ENCODE data around the gene MAP3K14. TPM values are rescaled to one million over a fixed set of nuclear protein-coding genes. Genes with fewer than 3 reads are reported as not detected.

MAP3K14 gene
- total and polyA plus RNA-seq, 2 of the 4 experiments (the other 2 are of a cell fraction): 4.1 to 21.7 TPM

DNA sequence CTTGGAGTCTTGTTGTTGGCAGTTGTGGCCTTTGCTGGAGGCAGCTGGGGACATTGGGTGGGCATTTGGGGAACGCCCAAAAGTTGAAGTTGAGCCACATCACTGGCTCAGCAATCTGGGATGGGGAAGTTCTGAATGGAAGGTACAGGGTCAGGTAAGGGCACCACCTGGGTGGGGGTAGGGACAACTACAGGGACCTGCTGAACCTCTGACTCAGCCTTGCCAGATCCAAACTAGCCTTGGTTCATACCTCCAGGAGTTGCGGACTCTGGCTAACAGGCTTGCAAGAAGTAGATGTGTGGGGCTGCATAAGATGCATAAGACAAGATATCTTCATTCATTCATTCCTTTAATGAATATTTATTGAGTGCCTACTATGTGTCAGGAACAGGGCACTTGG, 79.1 kb downstream of the MAP3K14 start:
- ATAC-seq (ENCODE audit: low read depth) (no peak), DNase-seq (no peak)
- Histone ChIP-seq H3K56ac (ENCODE audit: extremely low read depth, insufficient read depth, low read length) (no peak overlapping the region), H2BK120ac (ENCODE audit: low read depth, low read length) (no peak overlapping the region), H4K20me1 (ENCODE audit: insufficient read depth, low read length) (no peaks in the 10 kb centered on the region), H4K91ac (ENCODE audit: insufficient read depth, low read depth, low read length) (no peak overlapping the region), H2AK5ac (ENCODE audit: low read depth, low read length) (no peak overlapping the region), H2AK9ac (replicated peaks; ENCODE audit: low read depth, low read length, poor library complexity) (no peak overlapping the region), H3K4me3 (ENCODE audit: insufficient read depth, low read depth, low read length) (no peak overlapping the region), H4K5ac (ENCODE audit: low read depth, low read length) (no peak overlapping the region), H2BK5ac (ENCODE audit: low read depth, low read length, poor library complexity, severe bottlenecking) (no peak overlapping the region), H3K23ac (ENCODE audit: low read depth, low read length) (no peak overlapping the region), H3K9ac (ENCODE audit: low read depth, low read length) (no peak overlapping the region), H3K18ac (ENCODE audit: low read depth, low read length) (no peak overlapping the region), H3K14ac (replicated peaks; ENCODE audit: low read depth, low read length) (no peak overlapping the region), H3K4me2 (ENCODE audit: low read depth, low read length) (no peak overlapping the region), H3K36me3 (ENCODE audit: control insufficient read depth, insufficient read depth, low read length) (peaks cover 6% of the 10 kb centered on the region; the same call in 1 of the 2 replicates), H2AFZ (replicated peaks; ENCODE audit: low read length, poor library complexity) (no peak overlapping the region), H3K9me3 (ENCODE audit: control insufficient read depth, insufficient read depth, low read length) (no peaks in the 10 kb centered on the region), H3K9me1 (ENCODE audit: insufficient read depth, low read length) (no peaks in the 10 kb centered on the region), H3K4ac (ENCODE audit: low read depth, low read length) (no peak overlapping the region), H3K27ac (ENCODE audit: insufficient read depth, low read length) (no peak overlapping the region), H3K79me1 (ENCODE audit: low read depth in 1 of 2, low read length in 2 of 2) (no peaks in the 10 kb centered on the region), H4K8ac (ENCODE audit: low read depth in 2 of 2, low read length in 2 of 2) (no peak overlapping the region), H3K4me1 (ENCODE audit: control insufficient read depth, insufficient read depth, low read length) (peaks cover 4% of the 10 kb centered on the region; the same call in 1 of the 2 replicates), H2BK20ac (ENCODE audit: low read depth, low read length) (no peak overlapping the region), H2BK15ac (ENCODE audit: low read depth, low read length) (no peak overlapping the region), H3K27me3 (ENCODE audit: control insufficient read depth, insufficient read depth, low read length) (peaks cover 4% of the 10 kb centered on the region; the same call in 1 of the 2 replicates)
- dilution Hi-C loops (cut with HindIII; ENCODE audit: low sequenced_read_pairs, unreplicated experiment): no loop called here
- CTCF ChIA-PET: interaction anchor here (1.3 kb wide), 1 partner anchor 102 kb away, joined by 3 read pairs; the partner anchor contains the start of gene ACBD4
- TF ChIP-seq, protein P1, sequence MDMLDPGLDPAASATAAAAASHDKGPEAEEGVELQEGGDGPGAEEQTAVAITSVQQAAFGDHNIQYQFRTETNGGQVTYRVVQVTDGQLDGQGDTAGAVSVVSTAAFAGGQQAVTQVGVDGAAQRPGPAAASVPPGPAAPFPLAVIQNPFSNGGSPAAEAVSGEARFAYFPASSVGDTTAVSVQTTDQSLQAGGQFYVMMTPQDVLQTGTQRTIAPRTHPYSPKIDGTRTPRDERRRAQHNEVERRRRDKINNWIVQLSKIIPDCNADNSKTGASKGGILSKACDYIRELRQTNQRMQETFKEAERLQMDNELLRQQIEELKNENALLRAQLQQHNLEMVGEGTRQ (IDR thresholded peaks at IDR 0.05; ENCODE audit: low read depth, low read length): no peak
- no peak for TF ChIP-seq RCOR1 (IDR thresholded peaks at IDR 0.05; ENCODE audit: insufficient replicate concordance, low read length)
- in situ Hi-C loops (cut with MboI; ENCODE audit: low sequenced_read_pairs): no loop called here
- intact Hi-C loops (cut with micrococcal nuclease): no loop called here
- BruUV-seq (replicated peaks): no TSS peak
- POLR2A ChIA-PET (ENCODE audit: unreplicated experiment): no interaction called here
- no CpG with 5 or more reads among the region's 2 CpGs for WGBS, 2 experiments (ENCODE audit: extremely low coverage in 2 of 2, insufficient read length in 1 of 2)
